Measurements from ENCODE around the gene SBNO1. TPM values are rescaled to one million over a fixed set of nuclear protein-coding genes. Genes with fewer than 3 reads are reported as not detected.
"Not testable (repeated sequence)": the region's sequence is repeated elsewhere in the genome, so short reads cannot be mapped to it uniquely, and the experiment has no call there.

The SBNO1 gene
- total RNA-seq, 1 donor from 2014 or later = 21.7 TPM

DNA sequence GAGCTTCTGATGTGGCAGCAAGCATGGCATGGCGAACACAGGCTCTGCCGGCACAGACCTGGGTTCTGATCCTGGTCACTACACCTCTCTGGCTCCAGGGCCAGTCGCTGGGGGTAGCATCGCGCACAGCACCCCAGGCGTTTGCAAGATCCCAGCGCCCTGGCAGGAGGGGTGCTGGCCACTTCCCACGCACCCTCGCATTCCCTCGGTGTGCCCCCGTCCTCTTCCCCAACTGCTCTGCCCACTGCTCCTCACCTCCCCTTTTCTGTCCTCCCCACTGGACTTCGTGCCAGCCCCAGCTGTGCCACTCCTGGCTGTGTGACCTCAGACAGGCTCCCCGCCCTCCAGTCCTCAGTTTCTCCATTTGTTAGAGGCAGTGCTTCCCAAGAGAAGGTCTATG is 95.8 kb downstream of the SBNO1 start:
- ATAC-seq = no peak

GRCh38 chr12:123267991-123268843 is 96.4 kb downstream of the SBNO1 start:
- ATAC-seq = no peak

DNA sequence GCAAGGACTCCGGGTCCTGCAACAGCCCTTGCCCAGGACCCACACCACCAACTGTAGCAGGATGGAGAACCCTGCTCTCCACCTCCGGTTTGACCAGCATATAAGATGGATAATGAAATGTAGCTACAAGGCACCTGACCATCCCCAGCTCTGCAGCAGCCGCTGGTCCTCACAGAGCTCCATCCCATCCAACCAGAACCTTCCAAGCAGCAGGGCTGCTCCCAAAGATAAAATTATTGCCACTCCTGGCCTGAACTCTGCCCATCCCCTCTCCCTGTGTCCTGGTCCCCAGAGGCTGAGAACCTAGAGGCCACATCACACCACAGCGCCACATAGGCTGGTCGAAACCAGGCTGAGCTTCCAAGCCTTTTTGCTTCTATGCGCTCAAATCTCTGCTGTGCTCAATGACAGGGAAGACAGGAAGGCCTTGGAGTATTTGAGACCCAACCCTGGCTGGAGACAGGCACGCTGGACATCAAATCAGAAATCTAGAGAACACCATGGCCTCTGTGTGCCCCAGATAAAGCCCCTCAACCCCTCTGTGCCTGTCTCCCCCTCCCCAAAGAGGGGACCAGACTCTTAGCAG is 97.2 kb downstream of the SBNO1 start:
- ATAC-seq = no peak

DNA sequence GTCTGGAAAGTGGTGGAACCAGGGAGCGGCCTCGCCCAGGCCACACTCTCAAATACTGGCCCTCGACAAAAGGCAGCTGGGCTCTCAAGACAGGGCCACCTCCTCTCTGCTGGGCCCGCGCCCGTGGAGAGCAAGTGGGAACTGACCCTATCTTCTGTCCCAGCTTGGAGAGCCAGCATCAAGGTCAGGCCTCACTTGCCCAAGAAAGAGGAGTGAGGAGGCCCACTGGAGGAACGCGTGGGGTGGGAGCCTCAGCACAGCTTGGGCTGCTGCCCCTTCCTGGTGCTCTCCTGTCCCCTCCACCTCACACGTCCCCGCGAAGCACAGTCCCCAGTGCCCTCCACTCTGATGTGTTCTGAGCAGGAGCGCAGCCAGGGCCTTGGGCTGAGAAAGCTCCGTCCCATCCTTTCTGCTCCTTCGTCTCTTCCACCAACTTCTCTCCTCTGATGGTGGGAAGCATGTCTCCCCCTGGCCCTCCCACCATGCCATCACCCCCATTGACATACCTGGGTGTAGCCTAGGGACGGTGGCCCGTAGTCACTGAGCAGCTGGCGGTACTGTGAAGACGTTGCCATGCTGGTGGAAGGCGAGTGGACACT is 97.9 kb downstream of the SBNO1 start:
- no peak for ATAC-seq

GRCh38 chr12:123265851-123266678 is 98.6 kb downstream of the SBNO1 start:
- ATAC-seq = peak; percentile 19

DNA sequence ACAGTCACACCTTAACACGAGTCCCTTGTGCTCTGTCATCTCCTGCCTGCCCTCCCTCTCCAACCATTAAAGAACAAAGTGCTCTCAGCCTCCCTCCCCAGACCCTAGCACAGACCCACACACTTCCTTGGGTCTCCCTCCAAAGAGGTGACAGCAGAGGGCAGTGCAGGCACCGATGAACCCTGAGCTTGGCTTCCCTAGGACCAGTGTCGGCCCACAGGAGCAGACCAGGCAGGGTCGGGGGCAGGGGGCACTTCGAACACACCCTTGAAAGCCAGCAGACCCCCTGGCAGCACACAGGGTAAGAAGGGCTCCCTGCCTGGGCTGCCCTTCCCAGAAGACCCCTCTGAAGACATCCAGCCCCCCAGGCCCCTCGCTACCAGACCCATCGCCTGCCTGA is 100.0 kb downstream of the SBNO1 start:
- ATAC-seq = no peak

- no peak for ATAC-seq
These were observed 101.3 kb downstream of the SBNO1 start for GRCh38 chr12:123263196-123263817.

- ATAC-seq = no peak
These were observed 103.5 kb downstream of the SBNO1 start for GRCh38 chr12:123261196-123261595.

DNA sequence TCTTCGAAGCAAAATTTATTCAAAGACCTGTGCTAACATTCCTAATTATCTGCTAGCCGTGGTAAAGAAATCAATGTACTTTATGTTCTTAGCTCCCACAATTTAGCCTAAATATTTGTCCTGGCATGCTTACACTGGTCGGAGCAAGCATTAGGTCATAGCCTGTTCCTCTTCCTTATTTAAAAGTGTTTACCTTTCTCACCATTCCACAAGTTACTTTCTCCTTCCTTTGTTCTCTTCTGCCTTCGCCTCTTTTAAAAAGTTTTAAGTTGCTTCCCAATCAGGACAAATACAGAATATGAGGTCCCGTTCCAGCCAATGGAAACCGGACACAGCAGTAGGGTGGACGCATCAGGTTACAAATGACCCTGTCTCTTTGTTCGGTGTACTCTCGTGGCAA is 104.6 kb downstream of the SBNO1 start:
- no peak for ATAC-seq

- ATAC-seq = no peak
These were observed 106.1 kb downstream of the SBNO1 start for GRCh38 chr12:123258593-123258992.

GRCh38 chr12:123254853-123255446 is 109.7 kb downstream of the SBNO1 start:
- ATAC-seq = no peak

GRCh38 chr12:123253641-123254459 is 110.8 kb downstream of the SBNO1 start:
- ATAC-seq = peak; percentile 36

GRCh38 chr12:123252365-123252764 is 112.3 kb downstream of the SBNO1 start:
- ATAC-seq = not testable (repeated sequence)

DNA sequence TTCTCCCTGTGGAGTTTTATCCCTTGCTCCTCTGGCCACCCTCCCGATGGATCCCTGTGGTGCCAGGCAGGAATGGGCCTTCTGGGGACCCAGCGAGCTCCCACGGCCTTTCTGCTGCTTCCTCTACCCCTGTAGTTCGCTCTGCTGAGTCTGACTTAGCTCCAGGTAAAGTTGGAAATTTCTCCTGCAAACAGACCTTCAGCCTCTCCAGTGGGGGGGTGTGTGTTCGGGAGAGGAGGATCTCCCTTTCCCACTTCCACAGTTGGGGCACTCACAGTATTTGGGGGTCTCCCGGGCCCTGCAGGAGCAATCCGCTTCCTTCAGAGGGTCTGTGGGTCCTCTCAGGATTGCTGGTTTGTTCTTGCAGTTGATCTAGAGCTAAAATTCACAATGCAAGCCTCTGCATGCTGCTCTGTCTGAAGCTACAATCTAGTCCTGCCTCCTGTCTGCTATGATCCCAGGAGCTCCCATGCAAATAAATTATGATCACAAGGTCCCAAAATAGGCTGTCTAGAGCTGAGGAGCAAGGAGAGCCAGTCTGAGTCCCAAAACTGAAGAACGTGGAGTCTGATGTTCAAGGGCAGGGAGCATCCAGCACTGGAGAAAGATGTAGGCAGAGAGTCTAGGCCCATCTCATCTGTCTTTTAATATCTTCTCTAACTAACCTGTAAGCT is 113.1 kb downstream of the SBNO1 start:
- ATAC-seq = peak; percentile 12

DNA sequence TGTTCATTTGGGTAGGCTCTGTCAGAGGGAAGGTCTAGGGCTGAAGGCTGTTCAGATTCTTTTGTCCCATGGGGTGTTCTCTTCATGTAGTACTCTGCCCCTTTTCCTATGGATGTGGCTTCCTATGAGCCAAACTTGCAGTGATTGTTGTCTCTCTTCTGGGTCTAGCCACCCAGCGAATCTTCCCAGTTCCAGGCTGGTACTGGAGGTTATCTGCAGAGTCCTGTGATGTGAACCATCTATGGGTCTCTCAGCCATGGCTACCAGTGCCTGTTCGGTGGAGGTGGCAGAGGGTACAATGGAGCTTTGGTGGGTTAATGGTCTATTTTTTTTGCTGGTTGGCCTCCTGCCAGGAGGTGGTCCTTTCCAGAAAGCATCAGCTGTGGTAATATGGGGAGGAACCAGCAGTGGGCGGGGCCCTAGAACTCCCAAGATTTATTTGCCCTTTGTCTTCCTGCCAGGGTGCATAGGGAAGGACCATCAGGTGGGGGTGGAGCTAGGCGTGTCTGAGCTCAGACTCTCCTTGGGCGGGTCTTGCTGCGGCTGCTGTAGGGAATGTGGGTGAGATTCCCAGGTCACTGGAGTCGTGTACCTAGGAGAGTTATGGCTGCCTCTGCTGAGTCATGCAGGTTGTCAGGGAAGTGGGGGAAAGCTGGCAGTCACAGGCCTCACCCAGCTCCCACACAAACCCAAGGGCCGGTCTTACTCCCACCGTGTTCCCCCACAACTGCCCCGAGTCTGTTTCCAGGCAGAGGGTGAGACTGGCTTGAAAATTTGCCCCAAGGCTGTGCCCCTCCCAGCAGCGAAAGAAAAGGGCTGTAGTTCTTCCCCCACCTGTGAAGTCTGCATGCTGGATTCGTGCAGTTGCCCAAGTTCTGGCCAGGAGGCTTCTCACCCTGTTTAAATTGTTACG is 113.9 kb downstream of the SBNO1 start:
- peak; percentile 80 for ATAC-seq

DNA sequence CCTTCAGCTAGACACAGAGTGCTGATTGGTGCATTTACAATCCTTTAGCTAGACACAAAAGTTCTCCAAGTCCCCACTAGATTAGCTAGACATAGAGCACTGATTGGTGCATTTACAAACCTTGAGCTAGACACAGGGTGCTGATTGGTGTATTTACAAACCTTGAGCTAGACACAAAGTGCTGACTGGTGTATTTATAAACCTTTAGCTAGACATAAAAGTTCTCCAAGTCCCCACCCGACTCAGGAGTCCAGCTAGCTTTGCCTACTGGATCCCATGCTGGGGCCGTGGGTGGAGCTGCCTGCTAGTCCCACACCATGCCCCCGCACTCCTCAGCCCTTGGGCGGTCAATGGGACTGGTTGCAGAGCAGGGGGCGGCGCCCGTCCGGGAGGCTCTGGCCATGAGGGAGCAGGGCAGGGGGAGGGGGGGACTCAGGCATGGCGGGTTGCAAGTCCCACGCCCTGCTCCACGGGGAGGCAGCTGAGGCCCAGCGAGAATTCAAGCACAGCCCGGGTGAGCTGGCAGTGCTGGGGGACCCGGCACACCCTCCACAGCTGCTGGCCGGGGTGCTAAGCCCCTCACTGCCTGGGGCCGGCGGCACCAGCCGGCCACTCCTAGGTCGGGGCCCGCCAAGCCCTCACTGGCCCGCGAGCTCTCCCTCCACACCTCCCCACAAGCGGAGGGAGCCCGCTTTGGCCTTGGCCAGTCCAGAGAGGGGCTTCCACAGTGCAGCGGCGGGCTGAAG is 115.5 kb downstream of the SBNO1 start:
- ATAC-seq = peak; percentile 27

DNA sequence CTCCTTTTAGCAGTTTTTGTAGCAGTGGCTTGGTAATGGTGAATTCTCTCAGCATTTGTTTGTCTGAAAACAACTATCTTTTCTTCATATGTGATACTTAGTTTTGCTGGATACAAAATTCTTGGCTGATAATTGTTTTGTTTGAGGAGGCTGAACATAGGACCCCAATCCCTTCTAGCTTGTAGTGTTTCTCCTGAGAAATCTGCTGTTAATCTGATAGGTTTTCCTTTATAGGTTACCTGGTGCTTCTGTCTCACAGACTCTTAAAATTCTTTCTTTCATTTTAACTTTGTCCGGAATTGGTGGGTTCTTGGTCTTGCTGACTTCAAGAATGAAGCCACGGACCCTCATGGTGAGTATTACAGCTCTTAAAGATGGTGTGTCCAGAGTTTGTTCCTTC is 116.5 kb downstream of the SBNO1 start:
- ATAC-seq = not testable (repeated sequence)

DNA sequence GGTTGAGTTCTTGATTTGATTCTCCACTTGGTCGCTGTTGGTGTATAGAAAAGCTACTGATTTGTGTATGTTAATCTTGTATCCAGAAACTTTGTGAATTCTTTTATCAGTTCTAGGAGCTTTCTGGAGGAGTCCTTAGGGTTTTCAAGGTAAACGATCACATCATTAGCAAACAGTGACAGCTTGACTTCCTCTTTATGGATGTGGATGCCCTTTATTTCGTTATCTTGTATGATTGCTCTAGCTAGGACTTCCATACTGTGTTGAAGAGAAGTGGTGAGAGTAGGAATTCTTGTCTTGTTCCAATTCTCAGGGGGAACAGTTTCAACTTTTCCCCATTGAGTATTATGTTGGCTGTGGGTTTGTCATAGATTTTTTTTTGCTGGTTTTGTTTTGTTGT is 119.0 kb downstream of the SBNO1 start:
- no peak for ATAC-seq
